HG02943 (cell line): ENCODE results near the gene POLR3GL.

Source experiments
- ATAC-seq: cut with Tn5 transposase; IDR thresholded peaks from one replicate; pipeline ENCODE4 v1.9.1; 2021; ENCODE audit warnings: mild to moderate bottlenecking, low read depth, moderate library complexity; ENCODE audit not compliant: unreplicated experiment

POLR3GL gene

DNA sequence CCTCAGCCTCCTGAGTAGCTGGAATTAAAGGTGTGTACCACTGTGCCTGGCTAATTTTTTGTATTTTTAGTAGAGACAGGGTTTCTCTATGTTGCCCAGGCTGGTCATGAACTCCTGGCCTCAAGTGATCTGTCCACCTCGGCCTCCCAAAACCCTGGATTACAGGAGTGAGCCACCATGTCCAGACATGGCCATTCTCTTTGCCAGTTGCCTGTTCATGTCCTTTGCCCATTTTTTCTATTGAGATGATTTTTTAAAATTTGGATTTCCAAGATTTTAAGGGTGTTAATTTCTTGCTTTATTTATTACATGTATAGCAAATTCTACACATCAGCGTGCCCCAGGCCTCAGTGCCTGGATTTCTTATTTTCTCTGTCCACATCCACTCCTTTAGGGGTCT is 2.8 kb downstream of the POLR3GL start:
- ATAC-seq: no peak

DNA sequence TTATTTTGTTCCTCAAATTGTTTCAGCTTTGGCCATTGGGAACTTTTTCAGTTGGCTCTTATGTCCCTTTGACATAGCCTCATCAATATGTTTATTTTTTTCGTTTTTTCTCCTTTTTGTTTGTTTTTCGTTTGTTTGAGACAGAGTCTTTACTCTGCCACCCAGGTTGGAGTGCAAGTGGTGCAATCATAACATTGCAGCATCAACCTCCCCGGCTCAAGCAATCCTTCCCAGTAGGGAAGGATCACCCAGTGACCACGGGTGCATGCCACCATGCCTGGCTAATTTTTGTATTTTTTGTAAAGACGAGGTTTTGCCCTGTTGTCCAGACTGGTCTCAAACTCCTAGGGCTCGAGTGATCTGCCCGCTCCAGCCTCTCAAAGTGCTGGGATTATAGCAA is 8.1 kb downstream of the POLR3GL start:
- no peak for ATAC-seq

DNA sequence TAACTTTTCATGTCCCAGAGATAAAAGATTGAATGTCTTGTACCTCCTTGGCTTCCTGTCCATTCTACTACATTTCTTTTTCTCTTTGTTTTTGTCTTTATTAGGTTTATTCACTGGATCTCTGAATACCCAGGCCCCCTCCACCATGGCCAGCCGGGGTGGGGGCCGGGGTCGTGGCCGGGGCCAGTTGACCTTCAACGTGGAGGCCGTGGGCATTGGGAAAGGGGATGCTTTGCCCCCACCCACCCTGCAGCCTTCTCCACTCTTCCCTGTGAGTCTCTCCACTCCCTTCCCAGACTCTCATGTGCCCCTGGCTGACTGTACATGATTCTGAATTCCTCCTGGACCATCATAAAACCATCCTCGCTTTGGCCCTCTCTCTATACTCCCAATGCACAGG is 10.2 kb downstream of the POLR3GL start:
- ATAC-seq: no peak

DNA sequence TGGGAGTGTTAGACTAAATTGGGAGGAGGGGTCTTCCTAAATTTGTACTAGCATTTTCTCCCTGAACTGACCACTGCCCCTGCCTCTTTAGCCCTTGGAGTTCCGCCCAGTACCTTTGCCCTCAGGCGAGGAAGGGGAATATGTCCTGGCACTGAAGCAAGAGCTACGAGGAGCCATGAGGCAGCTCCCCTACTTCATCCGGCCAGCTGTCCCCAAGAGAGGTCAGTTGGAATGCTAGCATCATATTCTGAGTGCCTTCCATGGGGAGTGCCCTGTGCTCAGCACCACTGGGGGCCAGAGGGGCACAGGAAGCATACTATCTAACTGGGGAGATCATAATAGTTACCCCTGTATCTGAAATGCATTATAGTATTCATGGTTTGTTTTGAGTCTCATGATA is 10.7 kb downstream of the POLR3GL start:
- no peak for ATAC-seq

DNA sequence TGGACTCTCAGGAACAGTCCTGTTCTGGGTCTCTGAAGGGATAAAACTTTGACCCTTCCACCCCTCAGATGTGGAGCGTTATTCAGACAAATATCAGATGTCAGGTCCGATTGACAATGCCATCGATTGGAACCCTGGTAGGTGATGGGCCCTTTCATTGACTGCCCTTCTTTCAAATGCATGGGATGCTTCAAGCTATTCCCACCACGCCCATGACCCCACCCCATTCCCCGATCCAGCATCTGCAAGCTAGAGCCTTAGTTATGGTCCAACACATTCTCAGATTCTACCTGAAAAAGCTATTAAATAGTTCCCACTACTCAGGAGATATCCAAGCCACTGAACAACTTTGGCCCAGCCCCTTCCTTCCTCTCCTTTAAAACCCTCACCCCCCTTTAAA is 12.5 kb downstream of the POLR3GL start:
- ATAC-seq: no peak

DNA sequence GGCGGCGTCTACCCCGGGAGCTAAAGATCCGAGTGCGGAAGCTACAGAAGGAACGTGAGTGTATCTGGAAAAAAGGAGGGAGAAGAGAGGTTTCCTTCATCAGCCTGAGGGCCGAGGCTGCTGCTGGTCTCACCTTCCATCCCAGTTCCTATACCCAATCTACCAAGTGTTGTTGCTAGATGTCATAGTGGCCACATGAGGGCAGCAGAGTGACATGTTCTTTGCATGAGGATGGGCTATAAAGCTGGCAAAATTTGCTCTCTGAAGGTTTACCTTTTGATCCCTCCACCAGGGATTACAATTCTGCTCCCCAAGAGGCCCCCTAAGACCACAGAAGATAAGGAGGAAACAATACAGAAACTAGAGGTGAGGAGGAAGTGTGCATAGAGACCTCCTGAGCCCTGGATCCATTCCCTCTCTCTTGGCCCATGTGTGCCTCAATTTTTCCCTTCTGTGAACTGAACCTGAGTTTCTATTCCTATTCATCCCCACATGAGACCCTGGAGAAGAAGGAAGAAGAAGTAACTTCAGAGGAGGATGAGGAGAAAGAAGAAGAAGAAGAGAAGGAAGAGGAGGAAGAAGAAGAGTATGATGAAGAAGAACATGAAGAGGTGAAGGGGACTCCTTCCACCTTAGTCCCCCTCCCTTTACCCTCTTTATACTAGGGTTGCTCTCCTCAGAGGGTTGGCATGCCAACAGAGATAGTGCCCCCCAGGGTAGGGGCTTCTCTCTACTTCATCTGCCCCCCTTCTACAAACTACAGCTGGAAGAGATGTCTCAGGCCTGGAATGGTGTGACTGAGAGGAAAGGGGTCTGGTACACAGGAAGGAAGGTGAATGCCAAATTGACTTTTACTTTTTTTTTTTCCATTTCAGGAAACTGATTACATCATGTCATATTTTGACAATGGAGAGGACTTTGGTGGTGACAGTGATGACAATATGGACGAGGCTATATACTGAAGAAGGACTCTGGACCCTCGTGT is 13.3 kb downstream of the POLR3GL start:
- ATAC-seq: no peak

DNA sequence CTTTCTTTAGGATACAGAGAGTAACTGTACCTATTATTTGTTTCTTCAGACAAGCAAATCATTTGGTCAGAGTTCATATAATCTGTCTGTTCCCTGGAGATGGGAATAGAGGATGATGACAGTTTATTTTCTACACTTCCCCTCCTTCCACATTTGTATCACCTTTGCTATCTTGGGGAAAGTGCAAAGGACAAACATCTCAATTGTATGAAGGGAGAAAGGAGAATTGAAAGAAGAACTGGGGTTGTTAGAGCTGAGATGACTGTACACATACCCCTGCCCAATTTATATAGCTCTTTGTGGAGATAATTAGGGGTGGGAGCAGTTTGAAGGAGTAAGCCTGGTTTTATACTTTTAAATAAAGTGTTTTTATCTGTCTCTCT is 14.0 kb downstream of the POLR3GL start:
- no peak for ATAC-seq

DNA sequence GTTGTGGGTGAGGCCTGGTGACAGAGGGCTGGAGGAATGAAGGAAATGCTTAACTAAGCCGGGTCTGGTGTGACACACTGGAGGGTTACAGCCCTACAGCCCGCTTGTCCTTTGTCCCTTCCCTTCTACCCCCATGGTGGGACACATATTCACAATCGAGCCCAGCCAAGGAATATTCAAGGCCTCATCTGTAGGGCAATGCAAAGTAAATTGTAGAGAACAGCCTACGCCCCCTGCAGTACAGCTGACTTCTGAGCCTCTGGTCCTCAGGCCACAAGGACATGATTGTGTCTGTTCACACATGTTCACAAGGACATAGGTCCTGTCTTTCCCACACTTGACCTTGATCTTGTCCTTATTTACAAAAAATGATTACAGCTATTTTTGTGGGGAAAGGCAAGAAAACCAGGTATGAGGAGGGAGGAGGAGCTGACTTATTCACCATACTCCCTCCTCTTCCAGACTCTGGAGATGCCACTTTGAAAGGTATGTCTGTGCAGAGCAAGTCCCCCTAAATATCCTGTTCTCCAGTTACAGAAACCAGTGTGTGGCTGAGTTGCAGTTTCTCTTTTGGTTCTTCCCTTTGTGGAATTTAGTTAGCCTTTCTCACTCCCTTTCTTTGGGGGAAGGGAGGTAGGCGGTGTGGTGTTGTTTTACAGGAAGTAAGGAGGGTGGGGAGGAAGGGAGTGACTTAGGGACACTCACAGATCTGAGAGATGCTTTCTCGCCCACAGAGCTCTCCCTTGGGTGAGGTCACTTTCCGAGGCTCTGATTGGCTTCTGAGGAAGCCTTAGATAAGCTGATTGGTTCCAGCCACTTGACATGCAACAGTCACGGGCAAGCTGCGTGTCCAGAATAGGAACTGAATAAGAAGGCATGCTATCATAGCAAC is 14.6 kb downstream of the POLR3GL start:
- ATAC-seq: peak; percentile 86

DNA sequence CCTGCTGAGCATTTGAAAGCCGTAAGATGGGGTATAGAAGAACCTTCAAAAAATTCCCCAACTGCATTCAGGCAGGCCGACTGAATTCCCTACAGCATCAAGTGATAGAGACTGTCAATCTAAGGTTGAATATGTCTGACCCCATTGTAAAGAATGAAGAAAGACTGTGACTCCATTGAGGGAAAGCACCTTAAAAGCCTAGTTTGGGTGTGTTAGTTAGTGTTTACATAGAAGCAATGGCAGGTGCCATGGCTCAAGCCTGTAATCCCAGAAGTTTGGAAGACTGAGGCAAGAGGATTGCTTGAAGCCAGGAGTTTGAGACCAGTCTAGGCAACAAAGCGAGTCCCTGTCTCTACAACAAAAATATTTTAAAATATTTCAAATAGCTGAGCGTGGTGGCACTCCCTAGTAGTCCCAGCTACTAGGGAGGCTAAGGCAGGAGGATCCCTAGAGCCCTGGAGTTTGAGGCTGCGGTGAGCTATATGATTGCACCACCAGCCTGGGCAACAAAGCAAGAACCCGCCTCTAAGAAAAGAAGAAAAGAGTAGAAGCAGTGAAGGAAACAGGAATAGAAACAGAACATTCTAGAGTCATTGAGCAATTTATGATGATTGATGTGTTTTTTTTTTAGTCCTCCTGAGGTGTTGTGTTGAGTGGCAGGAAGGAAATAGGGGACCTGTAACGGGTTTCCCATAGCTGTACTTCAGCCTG is 15.4 kb downstream of the POLR3GL start:
- ATAC-seq: peak; percentile 6

DNA sequence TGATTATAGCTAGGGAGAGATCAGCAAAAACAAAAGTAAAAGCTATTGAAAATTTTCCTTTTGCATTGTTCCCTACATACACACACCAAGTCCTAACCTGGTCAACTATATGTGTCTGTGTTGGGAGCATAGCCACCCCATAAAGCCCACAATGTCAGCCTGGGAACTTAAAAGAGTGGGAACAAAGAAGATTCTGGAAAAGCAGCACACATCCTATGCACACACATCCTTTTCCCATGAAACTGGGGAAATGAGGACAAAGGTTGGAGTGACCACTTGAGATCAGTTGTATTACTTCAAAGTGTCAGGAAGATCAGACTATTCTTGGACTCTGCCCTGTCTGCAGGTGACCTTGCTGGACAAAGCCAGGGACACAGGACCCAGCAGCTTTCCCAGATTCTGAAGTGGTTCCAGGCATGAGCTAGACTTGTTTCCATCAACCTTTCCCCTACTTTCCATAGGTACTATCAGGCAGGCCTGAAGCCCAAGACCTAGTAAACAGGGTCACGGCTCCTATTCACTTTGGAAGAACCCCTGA is 16.0 kb downstream of the POLR3GL start:
- no peak for ATAC-seq

DNA sequence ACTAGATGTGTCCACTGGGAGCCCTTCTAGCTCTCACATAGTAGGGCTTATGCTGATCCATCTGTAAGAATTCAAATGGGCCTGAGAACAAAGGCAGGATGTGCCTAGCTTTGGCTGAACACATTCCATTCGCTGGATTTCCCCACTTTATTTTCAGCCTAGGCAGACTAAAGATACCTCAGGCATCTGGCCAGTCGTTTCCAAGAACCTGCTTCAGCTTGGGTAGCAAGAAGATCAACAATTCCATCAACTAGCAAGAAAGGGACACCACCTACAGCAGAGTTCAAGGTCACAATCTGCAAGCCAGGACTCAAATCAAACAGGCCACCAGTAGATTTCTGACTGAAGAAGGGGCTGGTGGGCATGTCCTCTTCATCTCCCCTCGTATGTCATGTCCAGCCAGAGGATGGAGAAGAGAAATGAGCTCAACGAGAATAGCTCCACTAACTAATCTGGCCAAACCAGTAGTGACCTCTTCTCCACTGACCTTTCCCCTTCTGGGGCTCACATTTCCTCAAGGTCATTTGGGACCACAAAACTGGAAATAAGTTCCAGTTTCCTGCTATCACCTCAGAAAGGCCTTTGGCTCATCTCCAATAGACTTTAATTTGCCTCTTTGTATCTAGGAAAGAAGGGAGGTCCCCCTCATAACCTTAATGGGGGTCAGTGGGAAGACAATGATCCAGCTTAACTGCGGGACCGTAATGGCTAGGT is 17.7 kb downstream of the POLR3GL start:
- ATAC-seq: no peak

DNA sequence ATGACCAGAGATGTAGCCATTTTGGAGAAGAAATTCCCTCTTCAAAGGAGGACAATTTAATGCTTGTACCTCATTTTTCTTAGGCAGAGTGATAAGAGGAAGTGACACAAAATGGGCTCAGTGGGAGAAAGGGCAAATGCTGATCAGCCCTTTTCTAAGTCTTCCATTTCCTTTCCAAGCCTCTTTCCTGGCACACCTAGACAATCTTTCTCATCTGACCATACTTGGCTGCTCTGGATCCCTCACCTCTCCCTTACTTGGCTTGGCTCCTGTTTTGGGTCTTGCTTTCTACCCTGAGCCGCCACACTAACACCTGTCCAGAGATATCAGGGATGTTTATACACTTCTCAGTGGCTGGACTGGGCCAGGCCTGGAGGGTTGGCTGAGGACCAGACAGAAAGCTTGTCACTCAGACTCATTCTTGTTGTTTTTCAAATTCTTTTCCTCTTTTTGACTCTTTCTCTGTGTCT is 18.8 kb downstream of the POLR3GL start:
- ATAC-seq: no peak

DNA sequence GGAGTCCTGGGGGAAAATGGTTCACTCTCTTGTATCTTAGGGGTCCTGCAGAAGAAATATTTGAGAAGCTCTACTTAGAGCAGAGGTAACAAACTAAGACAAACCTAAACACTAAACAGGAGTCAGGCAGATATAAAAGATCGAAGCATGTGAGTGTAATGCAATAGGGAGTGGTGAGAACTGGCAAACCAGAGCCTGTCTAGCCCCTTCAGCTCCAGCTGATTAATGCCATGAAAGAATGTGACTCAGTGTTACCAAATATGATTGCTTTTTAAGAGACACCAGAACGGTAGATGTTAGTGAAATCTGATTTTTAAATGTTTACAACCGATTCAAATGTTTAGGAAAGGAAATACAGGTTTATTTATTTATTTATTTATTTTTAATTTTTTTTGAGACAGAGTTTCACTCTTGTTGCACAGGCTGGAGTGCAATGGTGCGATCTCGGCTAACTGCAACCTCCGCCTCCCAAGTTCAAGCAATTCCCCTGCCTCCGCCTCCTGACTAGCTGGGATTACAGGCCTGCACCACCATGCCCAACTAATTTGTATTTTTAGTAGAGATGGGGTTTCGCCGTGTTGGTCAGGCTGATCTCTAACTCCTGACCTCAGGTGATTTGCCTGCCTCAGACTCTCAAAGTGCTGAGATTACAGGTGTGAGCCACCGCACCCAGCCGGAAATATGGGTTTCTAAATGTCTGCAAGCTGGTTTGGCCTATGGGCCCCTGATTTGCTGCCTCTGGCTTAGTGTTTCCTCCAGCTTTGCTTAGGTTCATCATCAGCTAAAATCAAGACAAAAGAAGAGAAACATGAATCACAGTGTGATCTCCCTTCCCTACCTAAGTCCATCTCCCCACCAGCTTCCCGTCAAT is 19.7 kb downstream of the POLR3GL start:
- no peak for ATAC-seq

DNA sequence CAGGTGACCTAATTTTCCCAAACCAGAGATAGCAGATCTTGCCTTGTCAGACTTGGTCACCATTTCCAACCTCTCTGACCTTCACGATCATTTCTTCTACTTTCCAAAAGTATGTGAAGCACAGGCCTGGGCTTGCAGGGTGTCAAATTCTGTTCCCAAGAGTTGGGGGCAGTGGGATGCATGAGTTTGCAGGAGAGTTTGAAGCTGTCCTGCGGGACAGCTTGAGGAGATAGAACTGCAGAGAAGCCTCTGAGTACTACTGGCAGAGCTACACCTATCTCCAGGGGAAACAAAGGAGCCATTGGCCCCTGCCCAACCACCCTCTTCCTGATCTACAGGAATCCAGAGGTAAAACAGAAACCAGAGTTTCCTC is 20.6 kb downstream of the POLR3GL start:
- ATAC-seq: no peak

DNA sequence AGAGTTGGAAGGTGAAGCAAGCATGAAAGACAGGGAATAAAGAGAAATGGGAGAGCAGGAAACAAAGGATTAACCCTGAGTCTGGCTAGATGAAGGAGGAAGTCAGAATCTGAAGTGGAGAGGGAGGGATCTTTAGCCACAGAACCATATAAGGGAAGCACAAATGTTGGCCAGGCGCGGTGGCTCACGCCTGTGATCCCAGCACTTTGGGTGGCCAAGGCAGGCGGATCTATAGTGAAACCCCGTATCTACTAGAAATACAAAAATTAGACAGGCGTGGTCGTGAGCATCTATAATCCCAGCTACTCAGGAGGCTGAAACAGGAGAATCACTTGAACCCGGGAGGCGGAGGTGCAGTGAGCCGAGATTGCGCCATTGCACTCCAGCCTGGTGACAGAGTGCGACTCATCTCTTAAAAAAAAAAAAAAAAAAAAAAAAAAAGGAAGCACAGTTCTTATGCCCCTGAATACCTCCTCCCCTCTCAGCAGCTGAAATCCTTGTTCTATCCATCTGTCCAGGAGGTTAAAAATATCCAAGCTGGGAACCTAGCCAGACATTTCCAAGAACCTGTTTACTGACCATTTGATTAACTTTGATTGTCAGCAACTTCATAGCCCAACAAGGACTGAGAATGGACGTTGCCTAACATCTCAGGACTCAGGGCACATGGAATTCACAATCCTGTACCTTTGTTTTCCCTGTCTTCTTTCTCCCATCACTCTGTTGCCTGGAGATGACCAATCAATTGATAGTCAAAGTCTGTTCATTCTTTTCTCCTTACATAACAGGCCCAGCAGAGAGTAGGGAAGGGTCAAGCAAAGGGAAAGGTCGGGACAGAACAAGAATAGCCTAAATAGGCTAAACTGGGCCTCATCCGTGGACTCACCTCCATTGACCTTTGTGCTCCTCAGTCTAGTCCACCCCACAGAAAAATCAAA is 21.3 kb downstream of the POLR3GL start:
- no peak for ATAC-seq

DNA sequence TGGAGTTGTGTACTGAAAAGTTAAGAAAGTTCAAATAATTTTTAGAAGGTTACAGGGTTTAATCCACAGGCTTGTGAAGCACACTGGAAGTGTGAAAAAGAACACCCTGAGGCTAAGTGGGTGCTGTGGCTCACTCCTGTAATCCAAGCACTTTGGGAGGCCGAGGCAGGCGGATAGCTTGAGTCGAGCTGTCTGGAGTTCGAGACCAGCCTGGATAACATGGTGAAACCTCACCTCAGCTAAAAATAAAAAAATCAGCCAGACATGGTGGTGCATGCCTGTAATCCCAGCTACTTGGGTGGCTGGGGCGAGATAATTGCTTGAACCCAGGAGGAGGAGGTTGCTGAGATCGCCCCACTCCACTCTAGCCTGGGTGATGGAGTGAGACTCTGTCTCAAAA is 22.1 kb downstream of the POLR3GL start:
- ATAC-seq: no peak

DNA sequence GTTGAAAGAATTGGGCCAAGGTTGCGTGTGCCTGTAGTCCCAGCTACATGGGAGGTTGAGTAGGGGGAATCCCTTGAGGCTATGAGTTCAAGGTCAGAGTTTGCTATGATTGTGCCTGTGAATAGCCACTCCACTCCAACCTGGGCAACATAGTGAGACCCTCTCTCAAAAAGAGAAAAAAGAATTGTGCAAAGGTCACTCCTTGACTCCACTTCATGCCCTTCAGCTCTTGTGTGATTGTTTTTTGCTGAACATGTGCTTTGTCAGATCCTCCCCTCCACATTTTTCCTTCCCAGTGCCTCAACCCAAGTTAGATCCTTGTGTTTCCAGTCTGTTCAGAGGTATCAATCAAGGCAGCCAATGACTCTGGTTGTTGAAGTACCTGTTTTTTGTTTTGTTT is 23.4 kb downstream of the POLR3GL start:
- no peak for ATAC-seq

DNA sequence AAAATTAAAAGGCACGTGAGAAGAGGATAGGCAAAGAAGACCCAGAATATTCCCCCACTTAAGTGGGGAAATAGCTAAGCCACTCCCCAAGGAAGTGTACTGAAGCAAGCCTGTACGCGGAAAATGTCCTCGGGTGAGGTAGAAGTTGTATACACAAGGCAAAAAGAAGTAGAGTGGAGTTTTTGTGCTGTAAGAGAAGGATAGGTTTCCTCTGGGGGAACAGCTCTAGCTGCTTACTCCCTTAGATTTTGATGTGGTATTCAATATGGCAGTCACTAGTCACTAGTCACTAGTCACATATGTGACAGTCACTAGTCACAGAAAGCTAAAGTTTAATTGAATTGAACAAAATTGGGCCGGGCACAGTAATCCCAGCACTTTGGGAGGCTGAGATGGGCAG is 24.3 kb downstream of the POLR3GL start:
- no peak for ATAC-seq
